HepG2 (cell line): ENCODE results near the gene ATG9A. TPM values are rescaled to one million over a fixed set of nuclear protein-coding genes. Genes with fewer than 3 reads are reported as not detected.

Experiments used
- ATF1 ChIP-seq: IDR thresholded peaks from 2 replicates; pipeline ENCODE4 v1.6.1; 2016; ENCODE audit warnings: mild to moderate bottlenecking, control low read depth
- CREM ChIP-seq, 2 experiments: sonication (generic) in 1 of 2; formaldehyde crosslinking in 1 of 2; IDR thresholded peaks; 2 replicates each; pipeline versions ENCODE4 v1.4.0 to v1.6.1; 2016 to 2020; ENCODE audit warnings: antibody characterized with exemption in 1 of 2, mild to moderate bottlenecking in 1 of 2, missing genetic modification reagents in 1 of 2
- DDIT3 ChIP-seq: sonication (generic); formaldehyde crosslinking; IDR thresholded peaks from 2 replicates; pipeline ENCODE4 v1.4.0; 2020; ENCODE audit warnings: mild to moderate bottlenecking, missing genetic modification reagents
- ETV6 ChIP-seq: sonication (generic); formaldehyde crosslinking; conservative IDR thresholded peaks from 2 replicates; pipeline ENCODE4 v1.4.0; 2020; ENCODE audit warnings: missing genetic modification reagents
- FOXO4 ChIP-seq: sonication (generic); formaldehyde crosslinking; conservative IDR thresholded peaks from 2 replicates; pipeline ENCODE4 v1.8.1; 2023; ENCODE audit warnings: missing genetic modification reagents
- HDAC2 ChIP-seq: sonication (generic); formaldehyde crosslinking; IDR thresholded peaks from 2 replicates; pipeline ENCODE4 v1.4.0; 2020; ENCODE audit warnings: missing genetic modification reagents
- MLX ChIP-seq: IDR thresholded peaks from 2 replicates; pipeline ENCODE4 v1.6.1; 2016
- NFIC ChIP-seq: IDR thresholded peaks from 2 replicates; pipeline ENCODE4 v1.6.1; 2012; ENCODE audit warnings: mild to moderate bottlenecking, low read length, inconsistent platforms
- PRMT3 ChIP-seq: sonication (generic); formaldehyde crosslinking; IDR thresholded peaks from 2 replicates; pipeline ENCODE4 v1.8.1; 2022; ENCODE audit warnings: low read depth, mild to moderate bottlenecking, moderate library complexity, missing genetic modification reagents, borderline replicate concordance
- REXO4 ChIP-seq: sonication (generic); formaldehyde crosslinking; IDR thresholded peaks from 2 replicates; pipeline ENCODE4 v1.8.0; 2022; ENCODE audit warnings: missing genetic modification reagents, mild to moderate bottlenecking, borderline replicate concordance
- RFX5 ChIP-seq: IDR thresholded peaks from 2 replicates; pipeline ENCODE4 v1.6.1; 2011; ENCODE audit warnings: low read depth, low read length, improper control_type of control experiment
- SRY ChIP-seq: sonication (generic); formaldehyde crosslinking; IDR thresholded peaks from 2 replicates; pipeline ENCODE4 v1.8.0; 2022; ENCODE audit warnings: mild to moderate bottlenecking, missing genetic modification reagents
- ZBTB10 ChIP-seq: sonication (generic); formaldehyde crosslinking; IDR thresholded peaks from 2 replicates; pipeline ENCODE4 v1.4.0; 2020; ENCODE audit warnings: missing genetic modification reagents, borderline replicate concordance
- ZBTB3 ChIP-seq: sonication (generic); formaldehyde crosslinking; IDR thresholded peaks from 2 replicates; pipeline ENCODE4 v1.4.0; 2020; ENCODE audit warnings: low read depth, mild to moderate bottlenecking, moderate library complexity, missing genetic modification reagents, borderline replicate concordance
- ZEB1 ChIP-seq: IDR thresholded peaks from 2 replicates; pipeline ENCODE4 v1.6.1; 2012; ENCODE audit warnings: mild to moderate bottlenecking, low read depth, inconsistent platforms; ENCODE audit not compliant: insufficient replicate concordance
- ZFP82 ChIP-seq: sonication (generic); formaldehyde crosslinking; IDR thresholded peaks from 2 replicates; pipeline ENCODE4 v1.5.1; 2020; ENCODE audit warnings: mild to moderate bottlenecking, missing genetic modification reagents, borderline replicate concordance
- ZNF660 ChIP-seq: sonication (generic); formaldehyde crosslinking; IDR thresholded peaks from 2 replicates; pipeline ENCODE4 v1.5.1; 2020; ENCODE audit warnings: mild to moderate bottlenecking, low read depth, missing genetic modification reagents, borderline replicate concordance
- ZNF7 ChIP-seq: IDR thresholded peaks from 2 replicates; pipeline ENCODE4 v1.6.1; 2016; ENCODE audit warnings: missing biosample characterization, missing genetic modification reagents
- ZNF703 ChIP-seq: sonication (generic); formaldehyde crosslinking; IDR thresholded peaks from 2 replicates; pipeline ENCODE4 v1.5.1; 2020; ENCODE audit warnings: missing genetic modification reagents, mild to moderate bottlenecking, moderate library complexity, borderline replicate concordance
- ZNF768 ChIP-seq: sonication (generic); formaldehyde crosslinking; IDR thresholded peaks from 2 replicates; pipeline ENCODE4 v1.4.0; 2020; ENCODE audit warnings: missing genetic modification reagents
- ZSCAN20 ChIP-seq: sonication (generic); formaldehyde crosslinking; IDR thresholded peaks from 2 replicates; pipeline ENCODE4 v1.4.0; 2020; ENCODE audit warnings: missing genetic modification reagents, mild to moderate bottlenecking, borderline replicate concordance
- ZSCAN31 ChIP-seq: sonication (generic); formaldehyde crosslinking; IDR thresholded peaks from 2 replicates; pipeline ENCODE4 v1.5.0; 2020; ENCODE audit warnings: low read depth, mild to moderate bottlenecking, missing genetic modification reagents
- polyA plus RNA-seq, 8 experiments: library from polyadenylated mRNA; depleted of rRNA in 3 of 8; stranded (reverse) in 7 of 8; unstranded in 1 of 8; fragments of >200 nt; fragmentation: Illumina TruSeq in 4 of 8; extraction: Trizol in 4 of 8; gene quantifications; 2 replicates each; pipeline versions ENCODE4 v1.2.1 to v1.2.3, GENCODE V29; 2011 to 2016; ENCODE audit warnings: low read depth in 4 of 8, missing spikeins in 1 of 8, mixed read lengths in 1 of 8; ENCODE audit not compliant: insufficient read depth in 1 of 8
- total RNA-seq, 5 experiments: library from RNA; depleted of rRNA; stranded (reverse); fragments of >200 nt; fragmentation: Illumina TruSeq; extraction: Trizol; gene quantifications; 2 replicates each; pipeline ENCODE4 v1.2.3, GENCODE V29; 2016; ENCODE audit warnings: low read depth in 1 of 5

Gene ATG9A
- total and polyA plus RNA-seq, 2 of the 13 experiments (the other 11 are each of a cell fraction or from before 2014, with no cell fraction given): 35.0 to 131 TPM

GRCh38 chr2:219176818-219177551 is 52.5 kb downstream of the ATG9A start, which contains the start of gene CNPPD1 (continued):
- TF ChIP-seq DDIT3 (CRISPR knock-in tag) (no peak), SRY (CRISPR knock-in tag) (peak; percentile 92), HDAC2 (peak; percentile 84), ZBTB10 (CRISPR knock-in tag) (no peak), ZNF703 (CRISPR knock-in tag) (peak; percentile 79; the same call in 1 of the 2 replicates), NFIC (no peak), ETV6 (CRISPR knock-in tag) (peak; percentile 96), ZNF660 (CRISPR knock-in tag) (peak; percentile 87; the same call in 1 of the 2 replicates), REXO4 (CRISPR knock-in tag) (peak; percentile 89; the same call in 1 of the 2 replicates), ZNF7 (CRISPR knock-in tag) (0 out of 2 replicates have a peak, but pooled peaks have one; percentile 24), PRMT3 (CRISPR knock-in tag) (peak; percentile 95), ZFP82 (CRISPR knock-in tag) (peak; percentile 96; the same call in 1 of the 2 replicates), ZBTB3 (peak; percentile 90; the same call in 1 of the 2 replicates), MLX (CRISPR knock-in tag) (peak; percentile 65), CREM (IDR thresholded peaks at IDR 0.05) (no peak), CREM (CRISPR knock-in tag; IDR thresholded peaks at IDR 0.05) (no peak; the same call in 1 of the 2 replicates), ZNF768 (CRISPR knock-in tag) (peak; percentile 56; the same call in 1 of the 2 replicates), ATF1 (CRISPR knock-in tag) (no peak), FOXO4 (CRISPR knock-in tag) (peak; percentile 99; the same call in 1 of the 2 replicates), ZEB1 (peak; percentile 10), ZSCAN31 (peak; percentile 97), RFX5 (no peak), ZSCAN20 (CRISPR knock-in tag) (peak; percentile 96)
